OCI-M2 (cell line): ENCODE results near the gene CATSPER1.
"Not testable (repeated sequence)": the region's sequence is repeated elsewhere in the genome, so short reads cannot be mapped to it uniquely, and the experiment has no call there.

Experiments
- DNase-seq: peaks from one replicate; lab custom pipeline; 2025; ENCODE audit not compliant: unreplicated experiment; lab: John Stamatoyannopoulos, UW

CATSPER1 gene

DNA sequence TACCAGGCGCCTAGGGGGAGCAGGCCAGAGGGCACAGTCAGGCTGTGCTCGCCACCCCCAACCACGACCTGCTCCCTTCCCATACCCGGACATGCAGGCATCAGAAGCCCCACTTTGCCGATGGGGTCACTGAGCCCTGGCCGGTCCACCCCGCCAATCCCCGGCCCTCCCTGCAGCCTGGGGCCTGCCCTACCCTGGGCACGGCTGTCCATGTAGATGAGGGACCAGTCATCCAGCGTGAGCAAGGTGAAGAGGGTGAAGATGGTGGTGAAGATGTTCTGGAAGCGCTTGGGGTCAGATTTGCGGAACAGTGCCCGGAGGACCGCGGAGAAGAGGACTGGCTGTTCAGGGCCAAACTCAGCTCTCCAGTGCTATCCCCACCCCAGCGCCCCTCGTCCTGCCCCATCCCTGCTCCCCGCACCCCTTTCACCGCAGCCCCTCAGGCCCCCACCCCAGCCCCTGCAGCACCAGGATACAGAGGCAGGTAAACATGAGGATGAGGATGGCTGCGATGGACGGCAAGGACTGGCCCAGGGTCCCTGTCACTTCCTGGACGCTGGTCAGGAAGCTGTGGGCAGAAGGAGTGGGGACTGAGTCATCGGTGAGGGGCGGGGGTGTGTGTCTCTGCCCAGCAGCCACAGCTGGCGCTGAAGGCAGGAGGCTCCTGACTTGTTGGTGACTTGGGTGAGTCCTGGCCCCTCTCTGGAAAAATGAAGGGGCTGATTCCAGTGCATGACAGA lies 5.5 kb downstream of the CATSPER1 start:
- no peak for DNase-seq

DNA sequence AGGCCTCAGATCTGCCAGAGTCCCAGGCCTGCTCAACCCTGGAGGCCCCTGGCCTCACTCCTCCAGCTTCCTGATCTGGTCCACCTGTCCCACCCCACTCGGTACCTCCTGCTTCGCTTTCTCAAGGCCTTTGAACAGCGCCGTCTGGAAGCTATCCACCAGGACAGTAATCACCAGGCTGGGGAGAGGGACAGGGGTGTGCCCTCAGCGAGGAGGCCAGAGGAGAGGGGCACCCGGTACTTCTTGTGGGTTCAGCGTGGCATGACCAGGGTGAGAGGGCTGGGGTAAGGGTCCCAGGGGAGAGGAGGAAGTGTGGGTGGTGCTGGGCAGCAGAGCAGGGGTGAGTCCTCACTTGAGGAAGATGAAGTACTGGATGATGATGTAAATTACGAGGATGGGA lies 6.1 kb downstream of the CATSPER1 start:
- no peak for DNase-seq

DNA sequence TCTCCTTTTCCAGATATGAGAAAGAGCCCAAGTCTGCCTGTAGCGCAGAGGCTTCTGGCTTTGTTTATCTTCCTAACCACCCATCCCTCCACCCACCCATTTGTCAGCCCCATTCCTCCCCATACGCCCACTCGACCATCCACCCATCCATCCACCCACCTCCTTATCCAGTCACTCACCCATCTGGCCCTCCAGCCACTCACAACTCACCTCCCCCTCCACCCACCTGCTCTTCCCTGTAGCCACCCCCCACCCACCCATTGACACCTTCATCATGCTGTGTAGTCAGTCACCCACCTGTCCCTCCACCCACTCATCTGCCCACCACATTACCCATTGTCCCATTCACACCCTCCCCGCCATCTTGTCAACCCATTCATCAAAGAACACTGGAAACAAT lies 9.0 kb downstream of the CATSPER1 start:
- no peak for DNase-seq

DNA sequence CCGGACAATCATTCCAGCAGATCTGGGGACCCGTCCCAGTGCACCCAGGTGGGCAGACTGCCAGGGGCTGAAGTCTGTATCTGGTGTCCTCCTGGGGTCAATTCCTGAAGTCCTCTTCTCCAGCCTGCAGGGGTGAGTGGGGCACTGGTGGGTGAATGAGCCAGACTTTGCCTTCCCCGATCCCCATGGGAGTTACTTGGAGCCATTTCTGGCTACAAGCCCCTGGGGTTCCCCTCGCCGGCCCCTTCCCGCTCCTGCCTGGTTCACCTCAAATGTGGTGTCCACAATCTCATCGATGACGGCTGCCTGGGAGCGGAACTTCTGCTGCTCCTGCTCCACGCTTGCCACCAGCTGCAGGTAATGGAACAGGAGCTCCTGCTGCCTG lies 9.5 kb downstream of the CATSPER1 start:
- DNase-seq = no peak

DNA sequence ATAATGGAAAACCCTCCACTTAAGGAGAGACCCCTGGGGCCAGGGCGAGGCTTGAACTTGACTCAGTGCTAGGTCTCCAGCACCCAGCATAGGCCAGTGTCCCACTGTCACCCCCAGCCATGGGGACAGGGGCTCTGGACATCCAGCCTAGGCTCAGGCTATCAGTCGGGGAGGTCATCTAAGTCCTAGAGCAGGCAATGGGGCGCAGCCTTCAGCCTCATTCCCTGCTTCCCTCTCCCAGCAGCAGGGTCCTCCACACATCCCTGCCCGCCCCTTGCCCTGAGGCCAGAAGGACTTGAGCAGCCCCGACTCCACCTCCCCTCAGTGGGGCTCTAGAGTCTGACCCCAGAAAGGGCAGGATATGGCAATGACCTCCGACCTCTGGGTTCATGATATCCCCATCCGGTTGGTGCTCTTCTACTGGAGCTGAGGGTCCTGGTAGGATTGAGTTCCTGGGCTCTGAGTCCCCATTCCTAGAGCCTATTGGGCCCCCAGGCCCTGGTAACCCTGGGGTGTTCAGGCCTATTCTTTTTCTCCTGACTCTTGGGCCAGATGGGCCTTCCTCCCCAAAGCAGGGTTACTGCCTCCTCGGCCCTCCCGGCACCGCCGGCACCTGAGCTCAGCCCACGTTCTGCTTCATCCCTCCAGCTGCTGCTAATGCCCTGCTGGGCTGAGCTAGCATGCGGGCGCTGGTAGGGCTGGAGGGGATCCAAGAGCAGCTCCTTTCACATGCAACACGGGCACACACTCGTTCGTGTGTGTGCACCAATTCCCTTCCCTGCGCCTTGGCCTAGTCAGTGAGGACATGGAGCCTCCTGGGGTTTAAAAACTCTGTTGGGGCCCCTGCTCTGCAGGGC lies 10.1 kb downstream of the CATSPER1 start:
- no peak for DNase-seq

DNA sequence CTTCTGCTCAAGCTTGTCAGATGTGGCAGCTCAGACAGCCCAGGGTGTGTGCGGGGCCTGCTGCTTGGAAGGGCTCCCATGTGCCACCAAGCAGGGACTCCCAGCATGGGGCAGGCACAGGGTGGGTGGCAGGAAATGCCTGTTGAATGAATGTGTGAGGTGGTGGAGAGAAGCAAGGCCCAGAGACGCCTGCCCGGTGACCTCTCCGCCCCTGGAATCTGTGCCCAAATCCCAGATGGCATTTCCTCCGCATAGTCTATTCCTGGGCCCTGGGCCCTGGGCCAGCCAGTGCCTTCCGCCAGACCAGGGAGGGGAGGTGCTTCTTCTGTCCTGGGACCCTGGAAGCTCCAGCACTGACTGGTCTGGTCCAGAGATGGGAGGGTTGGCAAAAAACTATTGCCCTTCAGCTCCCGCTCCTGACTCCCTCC lies 10.8 kb downstream of the CATSPER1 start:
- DNase-seq = no peak

DNA sequence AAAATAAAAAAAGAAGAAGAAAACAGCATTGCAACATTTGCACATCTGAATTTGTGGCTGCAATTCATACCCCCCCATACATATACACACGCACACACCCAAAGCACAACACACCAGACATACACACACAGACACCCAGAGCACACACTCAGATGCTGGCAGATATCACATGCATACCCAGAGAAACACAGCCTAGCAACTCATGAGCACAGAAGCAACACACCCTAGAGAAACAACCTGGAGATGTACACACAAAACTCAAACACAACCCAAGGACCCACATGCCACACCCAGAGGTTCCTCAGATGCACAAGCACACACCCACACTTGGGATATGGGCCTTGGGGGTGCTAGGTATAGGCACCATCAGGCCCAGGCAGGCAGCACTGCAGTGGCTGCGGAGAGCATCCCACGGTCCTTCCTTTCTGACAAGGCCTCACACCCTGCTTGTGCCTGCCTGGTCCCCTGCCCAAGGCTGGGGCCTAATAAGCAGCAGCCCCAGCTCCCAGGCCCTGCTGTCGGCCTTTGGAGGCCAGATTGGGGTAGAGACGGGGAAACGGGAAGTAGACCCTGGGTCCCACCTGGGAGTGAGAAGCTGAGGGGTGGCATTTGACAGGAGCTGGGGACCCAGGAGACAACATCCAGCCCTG lies 11.3 kb downstream of the CATSPER1 start:
- DNase-seq = no peak

DNA sequence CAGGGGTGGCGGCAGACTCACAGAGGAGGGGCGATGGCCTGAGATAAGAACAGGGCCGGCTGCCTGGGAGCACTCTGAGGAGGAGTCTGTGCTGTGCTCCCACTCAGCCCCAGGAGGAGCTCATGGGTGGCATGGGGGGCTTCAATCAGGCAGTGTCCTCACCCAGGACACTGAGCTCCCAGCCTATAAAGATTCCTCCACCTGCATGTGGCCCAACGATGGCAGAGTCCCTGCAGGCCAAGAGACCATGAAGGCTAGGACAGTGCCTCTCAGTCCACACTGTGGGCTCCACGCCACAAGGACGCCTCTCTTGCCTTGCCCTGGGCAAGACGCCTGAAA lies 12.5 kb downstream of the CATSPER1 start:
- no peak for DNase-seq

DNA sequence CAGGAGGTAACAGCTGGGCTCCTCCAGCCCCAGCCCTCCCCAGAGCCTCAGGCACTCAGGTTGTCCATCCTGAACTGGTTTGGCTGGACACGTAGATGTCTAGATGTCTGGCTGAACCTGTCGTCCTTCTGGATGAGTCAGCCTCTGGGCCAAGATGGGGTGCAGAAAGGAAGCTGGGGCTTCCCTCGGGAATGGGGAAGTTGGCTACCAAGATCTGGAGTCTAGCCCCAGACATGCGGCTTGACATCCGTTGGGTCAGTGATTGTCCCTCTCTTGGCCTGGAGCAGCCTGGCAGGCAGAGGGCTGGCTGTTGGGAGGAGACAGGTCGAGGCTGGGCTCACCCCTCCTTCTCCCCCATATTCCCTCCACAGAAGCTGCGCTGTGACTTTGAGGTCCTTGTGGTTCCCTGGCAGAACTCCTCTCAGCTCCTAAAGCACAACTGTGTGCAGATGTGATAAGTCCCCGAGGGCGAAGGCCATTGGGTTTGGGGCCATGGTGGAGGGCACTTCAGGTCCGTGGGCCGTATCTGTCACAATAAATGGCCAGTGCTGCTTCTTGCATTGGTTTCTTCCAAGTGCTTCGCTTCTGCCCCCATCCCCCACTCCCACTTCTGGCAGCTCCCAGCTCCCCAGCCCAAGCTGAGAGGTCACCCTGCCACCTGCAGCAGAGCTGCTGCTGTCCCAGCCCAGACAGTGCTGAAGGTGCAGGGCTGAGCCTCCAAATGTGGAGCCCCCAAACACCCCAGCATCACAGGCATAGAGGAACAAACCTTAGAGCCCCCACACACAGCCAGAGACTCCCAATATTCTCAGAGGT lies 13.1 kb downstream of the CATSPER1 start:
- no peak for DNase-seq

DNA sequence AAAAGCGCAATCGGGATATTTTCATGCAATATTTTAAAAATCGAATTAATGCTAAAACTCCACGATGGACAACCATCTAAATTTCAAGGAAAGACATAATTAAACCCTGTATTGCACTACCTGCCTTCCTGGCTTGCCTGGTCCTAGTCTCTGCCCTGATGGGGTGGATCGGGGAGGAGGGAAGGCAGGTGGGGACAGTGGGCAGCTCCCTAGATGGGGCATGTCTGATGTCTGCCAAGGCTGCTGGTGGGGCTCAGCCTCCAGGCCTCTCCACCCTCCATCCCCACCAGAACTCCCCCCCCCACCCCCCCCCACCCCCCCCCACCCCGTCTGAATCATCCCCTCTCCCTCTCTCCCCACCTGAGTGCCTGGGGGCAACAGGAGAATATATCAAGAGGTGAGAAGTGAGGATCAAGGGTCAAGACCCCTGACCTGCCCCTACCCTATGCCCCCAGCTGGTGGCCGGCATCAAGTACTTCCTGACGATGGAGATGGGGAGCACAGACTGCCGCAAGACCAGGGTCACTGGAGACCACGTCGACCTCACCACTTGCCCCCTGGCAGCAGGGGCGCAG lies 13.8 kb downstream of the CATSPER1 start:
- DNase-seq = no peak

DNA sequence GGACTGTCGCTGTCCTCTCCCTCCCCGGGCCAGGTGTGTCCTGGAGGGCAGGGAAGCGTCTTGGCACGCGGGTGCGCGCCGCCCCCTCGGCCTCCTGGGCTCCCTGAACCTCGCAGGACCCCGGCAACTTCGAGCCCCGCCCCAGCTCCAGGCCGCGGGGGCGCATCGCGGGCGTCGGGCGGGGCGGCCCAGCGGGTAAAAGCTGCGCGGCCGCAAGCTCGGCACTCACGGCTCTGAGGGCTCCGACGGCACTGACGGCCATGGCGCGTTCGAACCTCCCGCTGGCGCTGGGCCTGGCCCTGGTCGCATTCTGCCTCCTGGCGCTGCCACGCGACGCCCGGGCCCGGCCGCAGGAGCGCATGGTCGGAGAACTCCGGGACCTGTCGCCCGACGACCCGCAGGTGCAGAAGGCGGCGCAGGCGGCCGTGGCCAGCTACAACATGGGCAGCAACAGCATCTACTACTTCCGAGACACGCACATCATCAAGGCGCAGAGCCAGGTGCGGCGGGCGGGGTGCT lies 14.4 kb downstream of the CATSPER1 start, which contains the start of gene CST6:
TSS of gene CST6 (plus strand) at position 224 of the 519 bp plus-strand sequence. CDS start at position 261, 37 bp downstream.
- no peak for DNase-seq

DNA sequence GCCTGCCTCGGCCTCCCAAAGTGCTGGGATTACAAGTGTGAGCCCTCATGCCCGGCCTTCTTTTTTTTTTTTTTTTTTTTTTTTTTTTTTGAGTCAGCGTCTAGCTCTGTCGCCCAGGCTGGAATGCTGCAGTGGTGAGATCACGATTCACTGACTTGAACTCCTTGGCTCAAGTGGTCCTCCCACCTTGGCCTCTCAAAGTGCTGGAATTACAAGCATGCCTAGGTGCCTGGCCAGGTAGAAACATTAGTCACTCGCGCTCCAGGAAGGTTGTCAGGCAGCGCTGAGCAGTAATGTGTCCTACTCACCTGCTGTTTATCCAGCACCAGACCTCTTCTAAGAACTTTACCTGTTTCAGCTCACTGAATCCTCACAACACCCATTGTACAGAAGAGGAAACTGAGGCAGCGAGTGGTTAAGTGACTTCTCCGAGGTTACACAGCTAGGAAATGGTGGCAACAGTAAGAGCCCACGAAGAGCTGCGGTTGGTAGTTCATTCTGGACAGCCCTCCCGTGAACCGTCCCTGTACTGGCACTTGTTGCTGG lies 15.0 kb downstream of the CATSPER1 start:
- no peak for DNase-seq

DNA sequence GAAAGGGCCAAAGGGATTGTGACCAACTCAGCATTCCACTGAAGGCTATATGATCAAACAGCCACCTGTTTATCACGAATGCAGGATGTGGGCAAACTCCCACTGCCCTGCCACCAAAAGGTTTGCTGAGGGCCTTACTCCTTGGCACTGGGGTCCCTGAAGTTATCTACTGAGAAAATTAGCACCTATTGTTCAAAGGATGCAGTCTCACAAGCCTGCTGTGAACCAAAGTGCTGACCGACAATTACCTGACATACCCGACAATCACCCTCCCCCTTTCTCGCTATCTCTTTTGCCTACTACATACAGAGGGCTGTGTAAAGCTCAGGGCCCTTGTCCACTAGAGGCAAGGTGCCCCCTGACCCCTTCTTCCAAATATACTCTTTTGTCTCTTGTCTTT lies 16.2 kb downstream of the CATSPER1 start:
- DNase-seq = not testable (repeated sequence)

DNA sequence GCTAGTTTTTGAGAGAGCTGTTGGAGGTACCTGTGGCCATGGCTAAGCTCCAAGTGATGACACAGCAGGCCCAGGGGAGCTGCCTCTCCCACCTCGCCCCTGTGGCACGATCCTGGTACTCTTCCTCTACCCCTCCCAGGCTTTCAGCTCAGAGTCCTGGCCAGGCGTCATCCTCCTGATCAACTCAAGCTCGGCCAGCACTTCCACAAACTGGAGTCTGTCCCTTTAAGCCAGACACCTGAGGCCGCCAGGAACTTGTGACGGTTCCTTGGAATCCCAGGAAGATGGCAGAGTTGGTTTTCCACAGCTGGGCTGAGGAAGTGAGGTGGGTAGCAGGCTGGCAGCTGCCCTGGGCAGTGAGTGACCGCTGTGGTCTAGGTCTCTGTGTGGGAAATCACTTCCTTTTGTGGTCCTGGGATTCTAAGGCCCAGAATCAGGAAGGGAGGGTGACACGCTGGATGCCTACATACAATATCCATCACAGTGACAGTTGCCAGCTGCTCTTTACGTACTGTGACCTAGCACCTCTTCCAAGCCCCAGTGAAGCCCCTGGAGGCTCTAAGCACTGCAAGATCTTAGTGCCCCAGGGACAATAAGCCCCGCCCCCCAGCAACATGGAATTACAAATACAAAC lies 17.7 kb downstream of the CATSPER1 start:
- DNase-seq = no peak

DNA sequence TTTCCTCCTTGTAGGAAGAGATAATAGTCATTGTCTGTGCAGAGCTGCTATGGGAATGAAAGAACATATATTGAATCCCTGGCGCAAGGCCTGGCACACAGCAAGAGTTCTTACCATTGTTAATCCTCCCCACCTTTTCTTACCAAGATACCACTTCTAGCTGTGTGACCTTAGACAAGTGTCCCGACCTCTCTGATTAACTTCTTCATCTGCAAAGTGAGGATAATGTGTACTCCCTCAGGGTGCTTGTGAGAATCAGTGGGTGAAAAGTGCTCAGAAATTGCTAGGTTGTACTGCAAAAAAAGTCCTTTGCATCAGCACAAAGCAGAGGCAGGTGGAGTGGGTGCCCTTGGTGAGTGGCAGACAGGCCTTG lies 18.2 kb downstream of the CATSPER1 start:
- DNase-seq = no peak

DNA sequence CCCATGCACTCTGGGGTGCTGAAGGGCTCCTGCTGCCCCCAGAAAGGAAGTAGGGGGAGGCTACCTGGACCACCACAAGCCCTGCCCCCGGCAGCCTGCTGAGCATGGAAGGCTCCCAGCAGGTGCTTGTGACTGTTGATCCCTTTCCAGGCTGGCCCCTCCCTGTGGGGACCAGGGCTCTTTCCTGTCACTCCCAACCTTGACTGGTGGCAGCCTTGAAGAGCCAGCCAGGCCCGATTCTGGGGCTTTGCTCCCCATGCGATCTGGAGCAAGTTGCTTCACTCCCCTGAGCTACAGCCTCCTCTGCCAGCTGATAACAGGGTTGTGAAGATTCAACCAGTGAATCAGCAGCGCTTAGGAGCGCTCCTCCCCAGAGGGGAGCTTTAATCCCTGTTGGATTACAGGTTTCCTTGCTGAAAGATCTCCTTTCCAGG lies 19.1 kb downstream of the CATSPER1 start:
- no peak for DNase-seq

DNA sequence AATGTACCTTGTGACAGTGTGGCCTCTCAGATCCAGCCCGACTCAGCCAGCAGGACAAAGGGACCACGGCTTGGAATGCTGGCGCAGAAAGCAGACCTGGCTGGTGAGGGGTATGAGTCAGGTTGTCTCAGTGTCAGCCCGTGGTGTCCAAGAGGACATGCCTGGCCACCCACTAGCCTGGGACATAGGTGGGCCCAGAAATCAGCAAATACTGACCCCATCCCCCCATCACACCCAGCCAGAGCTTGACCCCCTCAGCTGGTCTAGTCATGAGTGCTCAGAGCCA lies 19.4 kb downstream of the CATSPER1 start:
- DNase-seq = no peak

DNA sequence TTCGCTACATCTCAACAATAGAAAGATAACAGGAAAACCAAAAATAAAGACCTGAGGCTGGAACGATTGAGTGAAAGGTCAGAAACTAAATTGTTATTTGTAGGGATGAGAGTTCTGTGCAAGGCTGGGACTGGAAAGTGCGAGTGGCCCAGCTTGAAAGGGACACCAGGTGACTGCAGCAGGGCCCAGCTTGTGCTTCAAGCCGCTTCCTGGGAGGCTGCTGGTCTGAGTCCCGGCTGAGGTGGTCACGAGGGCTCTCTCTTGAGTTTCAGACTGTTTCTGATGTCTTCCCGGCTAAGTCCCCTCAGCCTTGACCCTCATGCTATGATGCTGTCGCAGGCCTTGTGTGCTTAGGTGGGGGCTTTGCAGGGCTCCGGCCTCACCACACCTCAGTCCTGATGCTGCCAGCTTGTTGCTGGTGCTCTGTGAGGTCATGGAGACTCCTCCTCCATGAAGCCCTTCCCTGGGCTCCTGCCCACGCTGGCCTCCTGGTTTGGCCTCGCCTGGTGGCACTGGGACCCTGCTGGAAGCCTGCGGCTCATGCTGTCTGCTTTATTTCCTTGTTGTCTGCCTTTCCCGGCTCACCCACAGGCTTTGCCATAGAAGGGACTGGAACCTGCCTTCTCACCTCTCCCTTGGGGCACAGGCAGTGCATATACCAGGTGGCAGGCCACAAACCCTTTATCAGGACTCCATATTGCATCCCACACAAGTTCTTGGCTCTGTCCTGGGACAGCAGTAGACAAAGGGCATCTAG lies 20.0 kb downstream of the CATSPER1 start:
- DNase-seq = no peak

DNA sequence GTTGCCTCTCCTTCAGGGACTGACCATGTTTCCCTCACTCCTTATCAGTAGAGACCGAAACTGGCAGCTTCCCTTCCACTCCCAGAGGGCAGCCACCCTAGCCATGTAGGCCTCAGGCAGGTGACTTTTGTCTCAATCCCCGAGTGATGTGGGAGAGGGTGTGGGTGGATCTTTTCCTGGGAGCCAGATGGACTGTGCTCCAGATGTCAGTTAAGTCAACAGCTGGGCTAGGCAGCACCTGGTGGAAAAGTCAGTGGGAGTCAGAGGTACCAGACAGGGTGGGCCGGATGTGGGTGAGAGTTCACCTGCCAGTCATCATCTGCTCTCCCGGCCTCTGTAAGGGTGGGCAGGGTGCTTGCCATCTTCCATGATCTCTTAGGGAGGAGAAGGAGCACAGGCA lies 22.1 kb downstream of the CATSPER1 start:
- DNase-seq = no peak
